SK-N-SH (cell line): ENCODE data around the gene DNAH7. TPM values are rescaled to one million over a fixed set of nuclear protein-coding genes. Genes with fewer than 3 reads are reported as not detected.

Experiments used
- CTCF ChIA-PET: fragments of 300-600, 350-600 bp; formaldehyde crosslinking; extraction: SDS; loops from one replicate; lab custom pipeline; 2021; lab: Yijun Ruan, JAX
- POLR2A ChIA-PET: fragments of 350-600 bp; sonication (Branson Sonifier 250); formaldehyde crosslinking; extraction: SDS; loops from one replicate; lab custom pipeline; 2020; ENCODE audit warnings: antibody characterized with exemption, inconsistent platforms; lab: Yijun Ruan, JAX
- DNase-seq: peaks from one replicate; pipeline ENCODE4 v3.0.0; 2012
- H2AFZ ChIP-seq: fragments of 200-600 bp; sonication (generic); 2 replicates; pipeline ENCODE4 v1.8.1; 2016; ENCODE audit warnings: antibody characterized with exemption, mild to moderate bottlenecking, low read depth
- H3F3A ChIP-seq: fragments of 200-600 bp; sonication (generic); replicated peaks from 2 replicates; pipeline ENCODE3; 2016; ENCODE audit warnings: antibody characterized with exemption, mild to moderate bottlenecking; ENCODE audit not compliant: insufficient read depth
- H3K27ac ChIP-seq, 2 experiments: fragments of 200-500 bp in 1 of 2; fragments of 200-600 bp in 1 of 2; sonication (Bioruptor generic) in 1 of 2; sonication (generic), shearing (Covaris generic) in 1 of 2; 2 replicates each; pipeline versions ENCODE4 v1.5.1 to v1.6.1; 2014 to 2016; ENCODE audit warnings: low read depth in 2 of 2, inconsistent platforms in 1 of 2, low read length in 1 of 2, mild to moderate bottlenecking in 1 of 2, mixed read lengths in 1 of 2
- H3K27me3 ChIP-seq: fragments of 200-600 bp; sonication (generic), shearing (Covaris generic); 2 replicates; pipeline ENCODE4 v1.6.1; 2016; ENCODE audit warnings: mixed run types; ENCODE audit not compliant: insufficient read depth
- H3K36me3 ChIP-seq, 2 experiments: fragments of 200-500 bp in 1 of 2; fragments of 200-600 bp in 1 of 2; sonication (Bioruptor generic) in 1 of 2; sonication (generic) in 1 of 2; replicated peaks in 1 of 2; 2 replicates each; pipeline versions ENCODE3 to v1.5.1; 2014 to 2016; ENCODE audit warnings: low read length in 1 of 2, mild to moderate bottlenecking in 1 of 2; ENCODE audit not compliant: insufficient read depth in 2 of 2, control insufficient read depth in 1 of 2
- H3K4me1 ChIP-seq, 2 experiments: fragments of 200-500 bp in 1 of 2; fragments of 200-600 bp in 1 of 2; sonication (Bioruptor generic) in 1 of 2; sonication (generic), shearing (Covaris generic) in 1 of 2; 2 replicates each; pipeline versions ENCODE4 v1.5.1 to v1.6.1; 2014 to 2016; ENCODE audit warnings: low read depth in 1 of 2, low read length in 1 of 2, mixed run types in 1 of 2; ENCODE audit not compliant: insufficient read depth in 2 of 2, control insufficient read depth in 1 of 2
- H3K4me2 ChIP-seq: fragments of 200-600 bp; sonication (generic), shearing (Covaris generic); 2 replicates; pipeline ENCODE4 v1.6.1; 2017; ENCODE audit warnings: mixed run types
- H3K4me3 ChIP-seq, 2 experiments: fragments of 200-500 bp in 1 of 2; fragments of 200-600 bp in 1 of 2; sonication (Bioruptor generic) in 1 of 2; sonication (generic), shearing (Covaris generic) in 1 of 2; 2 replicates each; pipeline versions ENCODE4 v1.5.1 to v1.8.1; 2014 to 2016; ENCODE audit warnings: low read depth in 2 of 2, inconsistent platforms in 1 of 2, low read length in 1 of 2, mild to moderate bottlenecking in 1 of 2, mixed read lengths in 1 of 2, moderate library complexity in 1 of 2
- H3K79me2 ChIP-seq: fragments of 200-600 bp; sonication (generic); 2 replicates; pipeline ENCODE4 v1.8.1; 2017; ENCODE audit warnings: mild to moderate bottlenecking; ENCODE audit not compliant: insufficient read depth
- H3K9ac ChIP-seq: fragments of 200-600 bp; sonication (generic); 2 replicates; pipeline ENCODE4 v1.6.1; 2017; ENCODE audit warnings: mixed run types
- H3K9me2 ChIP-seq: fragments of 200-600 bp; sonication (generic); 2 replicates; pipeline ENCODE4 v1.6.1; 2017; ENCODE audit warnings: mixed run types
- H3K9me3 ChIP-seq: fragments of 200-600 bp; sonication (generic); 2 replicates; pipeline ENCODE4 v1.6.1; 2017; ENCODE audit warnings: mixed run types, mild to moderate bottlenecking, moderate library complexity
- H4K20me1 ChIP-seq: fragments of 200-600 bp; sonication (generic); 2 replicates; pipeline ENCODE4 v1.6.1; 2017; ENCODE audit warnings: mild to moderate bottlenecking, mixed run types; ENCODE audit not compliant: insufficient read depth
- CHD2 ChIP-seq: fragments of 150-350 bp; IDR thresholded peaks from 2 replicates; pipeline ENCODE4 v1.6.1; 2018; ENCODE audit warnings: low read length; ENCODE audit not compliant: partially characterized antibody
- CTCF ChIP-seq: fragments of 200-600 bp; sonication (generic); IDR thresholded peaks from 2 replicates; pipeline ENCODE4 v1.6.1; 2017; ENCODE audit warnings: antibody characterized with exemption, mild to moderate bottlenecking, moderate library complexity
- ELF1 ChIP-seq: IDR thresholded peaks from 2 replicates; pipeline ENCODE4 v1.4.0; 2012
- JUND ChIP-seq: IDR thresholded peaks from 2 replicates; pipeline ENCODE4 v1.4.0; 2012
- NFIC ChIP-seq: IDR thresholded peaks from 2 replicates; pipeline ENCODE4 v1.4.0; 2012; ENCODE audit warnings: borderline replicate concordance
- POLR2AphosphoS5 ChIP-seq: IDR thresholded peaks from 2 replicates; pipeline ENCODE4 v1.6.1; 2012; ENCODE audit warnings: low read depth, low read length
- RCOR1 ChIP-seq: fragments of 150-350 bp; IDR thresholded peaks from 2 replicates; pipeline ENCODE4 v1.6.1; 2017; ENCODE audit warnings: antibody characterized with exemption, low read length
- RXRA ChIP-seq: IDR thresholded peaks from 2 replicates; pipeline ENCODE4 v1.4.0; 2012; ENCODE audit warnings: low read depth, mild to moderate bottlenecking, borderline replicate concordance
- SIN3A ChIP-seq: IDR thresholded peaks from 2 replicates; pipeline ENCODE4 v1.6.1; 2012; ENCODE audit warnings: low read depth, mild to moderate bottlenecking, low read length, moderate library complexity, borderline replicate concordance
- TAF1 ChIP-seq: IDR thresholded peaks from 2 replicates; pipeline ENCODE4 v1.6.1; 2012; ENCODE audit warnings: low read depth, mild to moderate bottlenecking, low read length, moderate library complexity, borderline replicate concordance
- TEAD4 ChIP-seq: IDR thresholded peaks from 2 replicates; pipeline ENCODE4 v1.4.0; 2012; ENCODE audit warnings: mild to moderate bottlenecking, borderline replicate concordance; ENCODE audit not compliant: insufficient read depth
- USF2 ChIP-seq: fragments of 150-350 bp; IDR thresholded peaks from 2 replicates; pipeline ENCODE4 v1.6.1; 2017; ENCODE audit warnings: antibody characterized with exemption, low read length, low read depth, borderline replicate concordance
- WGBS: methylation state at CpG from one replicate; pipeline ENCODE4 v1.1.6; 2017; ENCODE audit warnings: low lambda C conversion rate; 5-methylcytosine and 5-hydroxymethylcytosine counted together
- polyA plus RNA-seq, 3 experiments: library from polyadenylated mRNA; depleted of rRNA; stranded (reverse); fragments of >200 nt; gene quantifications; 2 replicates each; pipeline ENCODE4 v1.2.3, GENCODE V29; 2012
- TF ChIP-seq, protein P1 (sequence below): IDR thresholded peaks from 2 replicates; pipeline ENCODE4 v1.6.1; 2012; ENCODE audit warnings: mild to moderate bottlenecking, low read depth, low read length, moderate library complexity
- TF ChIP-seq, protein P2 (sequence below): fragments of 150-350 bp; IDR thresholded peaks from 2 replicates; pipeline ENCODE4 v1.6.1; 2016; ENCODE audit warnings: mild to moderate bottlenecking, low read depth, low read length

Gene DNAH7
- polyA plus RNA-seq, 1 of the 3 experiments (the other 2 are of a cell fraction), result 1.2 TPM

- CTCF ChIA-PET, result no interaction called here
These were observed 15.0 kb upstream of the DNAH7 start for GRCh38 chr2:196083601-196084000.

More at GRCh38 chr2:196083601-196084000, 15.0 kb upstream of the DNAH7 start:
- Histone ChIP-seq H3K9me3 (0 out of 2 replicates have a peak, but pooled peaks cover 3% of the 10 kb centered on the region), H3K4me3 (no peak overlapping the region), H3K4me1 (no peaks in the 10 kb centered on the region), H3F3A (no peaks in the 10 kb centered on the region), H3K9ac (no peak overlapping the region), H3K27me3 (no peaks in the 10 kb centered on the region), H3K79me2 (no peaks in the 10 kb centered on the region), H3K9me2 (no peaks in the 10 kb centered on the region), H3K4me2 (no peak overlapping the region), H2AFZ (no peak overlapping the region), H3K27ac (no peak overlapping the region), H3K36me3 (no peaks in the 10 kb centered on the region), H4K20me1 (no peaks in the 10 kb centered on the region)
- POLR2A ChIA-PET, result no interaction called here
- WGBS, result 72% methylated on average over 5 of the region's 5 CpGs
- DNase-seq, result no peak
- TF ChIP-seq, protein P1, sequence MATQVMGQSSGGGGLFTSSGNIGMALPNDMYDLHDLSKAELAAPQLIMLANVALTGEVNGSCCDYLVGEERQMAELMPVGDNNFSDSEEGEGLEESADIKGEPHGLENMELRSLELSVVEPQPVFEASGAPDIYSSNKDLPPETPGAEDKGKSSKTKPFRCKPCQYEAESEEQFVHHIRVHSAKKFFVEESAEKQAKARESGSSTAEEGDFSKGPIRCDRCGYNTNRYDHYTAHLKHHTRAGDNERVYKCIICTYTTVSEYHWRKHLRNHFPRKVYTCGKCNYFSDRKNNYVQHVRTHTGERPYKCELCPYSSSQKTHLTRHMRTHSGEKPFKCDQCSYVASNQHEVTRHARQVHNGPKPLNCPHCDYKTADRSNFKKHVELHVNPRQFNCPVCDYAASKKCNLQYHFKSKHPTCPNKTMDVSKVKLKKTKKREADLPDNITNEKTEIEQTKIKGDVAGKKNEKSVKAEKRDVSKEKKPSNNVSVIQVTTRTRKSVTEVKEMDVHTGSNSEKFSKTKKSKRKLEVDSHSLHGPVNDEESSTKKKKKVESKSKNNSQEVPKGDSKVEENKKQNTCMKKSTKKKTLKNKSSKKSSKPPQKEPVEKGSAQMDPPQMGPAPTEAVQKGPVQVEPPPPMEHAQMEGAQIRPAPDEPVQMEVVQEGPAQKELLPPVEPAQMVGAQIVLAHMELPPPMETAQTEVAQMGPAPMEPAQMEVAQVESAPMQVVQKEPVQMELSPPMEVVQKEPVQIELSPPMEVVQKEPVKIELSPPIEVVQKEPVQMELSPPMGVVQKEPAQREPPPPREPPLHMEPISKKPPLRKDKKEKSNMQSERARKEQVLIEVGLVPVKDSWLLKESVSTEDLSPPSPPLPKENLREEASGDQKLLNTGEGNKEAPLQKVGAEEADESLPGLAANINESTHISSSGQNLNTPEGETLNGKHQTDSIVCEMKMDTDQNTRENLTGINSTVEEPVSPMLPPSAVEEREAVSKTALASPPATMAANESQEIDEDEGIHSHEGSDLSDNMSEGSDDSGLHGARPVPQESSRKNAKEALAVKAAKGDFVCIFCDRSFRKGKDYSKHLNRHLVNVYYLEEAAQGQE, result no peak
- TF ChIP-seq USF2 (no peak), TEAD4 (no peak), NFIC (no peak), SIN3A (no peak), POLR2AphosphoS5 (no peak), JUND (no peak), CHD2 (no peak), RXRA (no peak), CTCF (no peak), TAF1 (no peak), ELF1 (no peak), RCOR1 (no peak)
- TF ChIP-seq, protein P2, sequence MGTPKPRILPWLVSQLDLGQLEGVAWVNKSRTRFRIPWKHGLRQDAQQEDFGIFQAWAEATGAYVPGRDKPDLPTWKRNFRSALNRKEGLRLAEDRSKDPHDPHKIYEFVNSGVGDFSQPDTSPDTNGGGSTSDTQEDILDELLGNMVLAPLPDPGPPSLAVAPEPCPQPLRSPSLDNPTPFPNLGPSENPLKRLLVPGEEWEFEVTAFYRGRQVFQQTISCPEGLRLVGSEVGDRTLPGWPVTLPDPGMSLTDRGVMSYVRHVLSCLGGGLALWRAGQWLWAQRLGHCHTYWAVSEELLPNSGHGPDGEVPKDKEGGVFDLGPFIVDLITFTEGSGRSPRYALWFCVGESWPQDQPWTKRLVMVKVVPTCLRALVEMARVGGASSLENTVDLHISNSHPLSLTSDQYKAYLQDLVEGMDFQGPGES, result no peak
